ENCODE measurements around the gene TRERF1.

GRCh38 chr6:42227173-42227850, 224.4 kb downstream of the TRERF1 start:
- TF ChIP-seq POLR2A (IDR thresholded peaks at IDR 0.05; ENCODE audit: low read depth, low read length) (no peak), TAF1 (IDR thresholded peaks at IDR 0.05; ENCODE audit: borderline replicate concordance, low read depth, low read length) (no peak)
